ENCODE data around the gene C1QL4. TPM values are rescaled to one million over a fixed set of nuclear protein-coding genes. Genes with fewer than 3 reads are reported as not detected.

Gene C1QL4
- total and polyA plus RNA-seq, 2 donors (not counting 1 experiment from before 2014, with no cell fraction given) = not detected

DNA sequence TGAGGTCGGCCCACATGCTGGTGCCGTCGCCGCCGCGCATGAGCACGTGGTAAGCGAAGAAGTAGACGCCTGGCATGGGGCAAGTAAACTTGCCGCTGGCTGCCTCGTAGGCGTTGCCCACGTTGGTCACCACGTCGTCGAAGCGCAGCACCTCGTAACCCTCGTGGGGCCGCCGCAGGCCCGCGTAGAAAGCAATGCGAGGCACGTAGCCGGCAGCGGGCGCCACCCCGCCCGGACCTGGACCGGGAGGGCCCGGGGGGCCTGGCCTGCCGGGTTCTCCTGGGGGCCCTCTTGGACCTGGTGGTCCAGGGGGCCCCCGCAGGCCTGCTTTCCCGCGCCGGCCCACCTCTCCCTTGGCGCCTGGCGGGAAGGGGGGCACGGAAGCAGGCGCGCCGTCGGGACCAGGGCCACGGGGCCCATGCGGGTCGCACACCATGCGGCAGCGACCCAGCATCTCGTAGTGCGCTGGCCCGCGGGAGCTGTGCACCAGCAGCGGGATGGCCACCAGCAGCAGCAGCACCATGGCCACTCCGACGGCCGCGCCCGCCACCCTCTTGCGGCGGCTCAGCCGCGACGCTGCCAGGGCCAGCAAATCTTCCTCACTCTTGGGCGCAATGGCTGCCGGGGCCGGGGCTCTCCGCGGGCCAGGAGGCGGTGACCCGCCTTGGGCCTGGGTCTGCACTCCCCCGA, 888 bp downstream of the C1QL4 start:
- TF ChIP-seq, protein P1, sequence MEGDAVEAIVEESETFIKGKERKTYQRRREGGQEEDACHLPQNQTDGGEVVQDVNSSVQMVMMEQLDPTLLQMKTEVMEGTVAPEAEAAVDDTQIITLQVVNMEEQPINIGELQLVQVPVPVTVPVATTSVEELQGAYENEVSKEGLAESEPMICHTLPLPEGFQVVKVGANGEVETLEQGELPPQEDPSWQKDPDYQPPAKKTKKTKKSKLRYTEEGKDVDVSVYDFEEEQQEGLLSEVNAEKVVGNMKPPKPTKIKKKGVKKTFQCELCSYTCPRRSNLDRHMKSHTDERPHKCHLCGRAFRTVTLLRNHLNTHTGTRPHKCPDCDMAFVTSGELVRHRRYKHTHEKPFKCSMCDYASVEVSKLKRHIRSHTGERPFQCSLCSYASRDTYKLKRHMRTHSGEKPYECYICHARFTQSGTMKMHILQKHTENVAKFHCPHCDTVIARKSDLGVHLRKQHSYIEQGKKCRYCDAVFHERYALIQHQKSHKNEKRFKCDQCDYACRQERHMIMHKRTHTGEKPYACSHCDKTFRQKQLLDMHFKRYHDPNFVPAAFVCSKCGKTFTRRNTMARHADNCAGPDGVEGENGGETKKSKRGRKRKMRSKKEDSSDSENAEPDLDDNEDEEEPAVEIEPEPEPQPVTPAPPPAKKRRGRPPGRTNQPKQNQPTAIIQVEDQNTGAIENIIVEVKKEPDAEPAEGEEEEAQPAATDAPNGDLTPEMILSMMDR (IDR thresholded peaks at IDR 0.05) = no peak
- peak; percentile 66 for TF ChIP-seq EZH2 (IDR thresholded peaks at IDR 0.05; ENCODE audit: borderline replicate concordance, insufficient read depth, low read depth, low read length, poor library complexity, severe bottlenecking)
- no peak for ATAC-seq (ENCODE audit: low read depth)
- Mint-ChIP-seq H3K4me3 (no peak overlapping the region), H3K27me3 (peaks cover 72% of the 10 kb centered on the region), H3K9me3 (ENCODE audit: insufficient read depth) (no peaks in the 10 kb centered on the region), H3K4me1 (peaks cover 36% of the 10 kb centered on the region), H3K27ac (peak overlapping the region; percentile 63)
- Histone ChIP-seq H3K9me3 (ENCODE audit: control extremely low read depth in 1 of 3, control insufficient read depth in 2 of 3, insufficient read depth in 1 of 3, low read length in 2 of 3) (peaks cover 0 to 25% (median 0%) of the 10 kb centered on the region in 3 donors), H3K27me3 (replicated peaks in 1 of 4; ENCODE audit: control extremely low read depth in 1 of 4, control insufficient read depth in 3 of 4, insufficient read depth in 4 of 4, low read length in 3 of 4) (peaks cover 0 to 85% (median 49%) of the 10 kb centered on the region in 4 experiments), H2AFZ (ENCODE audit: insufficient read depth, low read depth, low read length, poor library complexity, severe bottlenecking) (no peak overlapping the region), H3K27ac (ENCODE audit: low read length in 2 of 2) (no peak overlapping the region), H4K20me1 (ENCODE audit: control insufficient read depth, insufficient read depth, low read length, poor library complexity, severe bottlenecking) (no peaks in the 10 kb centered on the region), H3K36me3 (replicated peaks in 1 of 2; ENCODE audit: control extremely low read depth in 1 of 2, control insufficient read depth in 1 of 2, extremely low read depth in 1 of 2, insufficient read depth in 2 of 2, low read length in 1 of 2) (no peaks in the 10 kb centered on the region), H3K4me2 (replicated peaks; ENCODE audit: low read depth, low read length, poor library complexity, severe bottlenecking) (peak overlapping the region; percentile 86), H3K4me3 (ENCODE audit: control extremely low read depth in 1 of 5, extremely low read depth in 1 of 5, insufficient read depth in 1 of 5, low read depth in 2 of 5, low read length in 4 of 5) (no peak overlapping the region), H3K79me2 (ENCODE audit: control insufficient read depth, insufficient read depth, low read length) (no peaks in the 10 kb centered on the region), H3K4me1 (ENCODE audit: control insufficient read depth in 2 of 2, insufficient read depth in 2 of 2, low read length in 2 of 2) (peaks cover 36 to 39% of the 10 kb centered on the region in 2 donors), H3K9ac (ENCODE audit: low read length) (no peak overlapping the region)
- WGBS (ENCODE audit: insufficient coverage) = 21% methylated on average over 72 of the region's 72 CpGs
- intact Hi-C loops (cut with micrococcal nuclease) = loop anchor here (2.0 kb wide), 1 partner anchor 71 kb away; the partner anchor contains the start of gene TUBA1C
- DNase-seq = no peak
- ChIA-PET CTCF (interaction anchor here (0.6 to 8.5 kb wide), 10 partner anchors 12 to 176 kb away, joined by 3 to 95 read pairs (median 4); partner anchors contain the start of genes DNAJC22, PRPH and TROAP), POLR2A (no interaction called here)
